ENCODE measurements around the gene B3GNT2. TPM values are rescaled to one million over a fixed set of nuclear protein-coding genes. Genes with fewer than 3 reads are reported as not detected.
A peak's percentile ranks its signal among the peaks of the same experiment; 100 is the strongest.
"Not testable (repeated sequence)": the region's sequence is repeated elsewhere in the genome, so short reads cannot be mapped to it uniquely, and the experiment has no call there.

Gene B3GNT2
- total RNA-seq, 1 donor from 2014 or later: 12.2 TPM

DNA sequence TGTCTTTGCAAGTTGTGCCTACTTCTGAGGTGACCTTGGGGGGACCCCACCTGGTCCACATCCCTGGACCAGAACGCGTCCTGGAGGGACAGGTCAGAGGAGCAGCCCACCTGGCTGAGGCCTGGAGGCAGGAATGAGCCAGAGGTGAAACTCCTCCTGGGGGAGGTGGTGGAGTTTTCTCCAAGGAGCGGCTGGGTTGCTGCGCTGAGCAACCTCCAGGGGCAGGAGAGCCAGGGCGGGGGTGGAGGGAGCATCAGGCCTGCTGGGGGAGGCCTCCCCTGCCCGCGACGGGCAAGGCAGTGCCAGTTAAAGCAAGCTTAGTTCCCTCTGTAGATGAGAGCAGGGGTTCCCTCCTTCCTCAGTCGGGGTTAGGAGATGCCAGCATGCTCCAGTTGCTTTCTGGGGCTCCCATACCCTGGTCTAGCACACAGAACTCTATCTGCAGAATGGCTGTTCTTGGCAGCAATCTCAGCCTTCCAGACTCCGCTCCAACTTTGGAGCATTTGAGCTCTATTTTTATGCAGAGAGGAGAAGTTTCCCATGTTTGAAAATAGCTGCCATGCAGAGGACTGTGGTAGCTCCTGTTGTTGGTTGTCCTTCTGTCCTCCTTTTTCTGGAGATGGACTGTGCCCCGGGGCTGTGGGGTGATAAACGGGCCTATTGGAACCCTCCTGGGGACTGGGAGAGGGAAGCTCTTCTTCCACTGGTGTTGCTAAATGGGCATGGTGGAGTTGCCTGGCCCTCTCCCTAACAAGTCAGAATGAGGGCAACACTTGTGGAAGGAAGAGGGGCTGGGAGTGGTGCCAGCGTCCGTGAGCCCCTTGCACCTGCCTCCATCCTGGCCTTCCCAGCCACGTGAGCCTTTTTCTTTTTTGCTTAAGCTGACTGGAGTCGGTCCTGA is 39.1 kb downstream of the B3GNT2 start:
- DNase-seq (ENCODE audit: low read depth): no peak

- DNase-seq (ENCODE audit: low read depth): no peak
Observed at GRCh38 chr2:62236499-62236898, 40.6 kb downstream of the B3GNT2 start.

GRCh38 chr2:62238236-62238635 is 42.3 kb downstream of the B3GNT2 start:
- DNase-seq (ENCODE audit: low read depth): no peak

DNA sequence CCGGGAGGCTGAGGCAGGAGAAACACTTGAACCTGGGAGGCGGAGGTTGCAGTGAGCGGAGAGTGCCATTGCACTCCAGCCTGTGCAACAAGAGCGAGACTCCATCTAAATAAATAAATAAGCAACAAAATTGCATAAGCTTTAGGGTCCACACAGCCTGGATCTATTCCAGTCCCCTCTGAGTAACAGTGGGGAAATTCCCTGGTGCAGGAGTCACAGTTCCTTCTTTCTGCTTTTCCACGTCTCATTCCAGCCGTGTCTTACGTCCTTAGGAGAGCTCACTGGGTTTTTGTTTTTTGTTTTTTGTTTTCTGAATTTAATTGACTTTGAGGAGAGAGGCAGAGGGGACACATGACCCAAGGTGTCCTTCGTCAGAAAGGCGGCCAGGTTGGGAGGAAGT is 44.6 kb downstream of the B3GNT2 start:
- DNase-seq (ENCODE audit: low read depth): no peak

DNA sequence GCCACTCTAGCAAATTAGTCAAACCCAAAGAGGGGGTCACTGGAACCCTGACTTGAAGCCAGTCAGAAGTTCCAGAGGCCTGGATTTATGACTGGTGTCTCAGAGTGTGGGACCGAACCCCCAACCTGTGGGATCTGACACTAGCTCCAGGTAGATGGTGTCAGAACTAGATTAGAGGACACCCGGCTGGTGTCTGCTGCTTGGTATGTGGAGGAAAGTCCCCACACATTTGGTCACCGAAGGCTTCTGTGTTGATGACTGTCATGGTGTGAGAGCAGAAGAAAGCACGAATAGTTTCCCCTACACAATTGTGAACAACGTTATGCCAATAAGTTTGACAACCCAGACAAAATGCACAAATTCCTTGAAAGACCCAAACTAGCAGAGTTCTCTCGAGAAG is 48.1 kb downstream of the B3GNT2 start:
- no peak for DNase-seq (ENCODE audit: low read depth)

DNA sequence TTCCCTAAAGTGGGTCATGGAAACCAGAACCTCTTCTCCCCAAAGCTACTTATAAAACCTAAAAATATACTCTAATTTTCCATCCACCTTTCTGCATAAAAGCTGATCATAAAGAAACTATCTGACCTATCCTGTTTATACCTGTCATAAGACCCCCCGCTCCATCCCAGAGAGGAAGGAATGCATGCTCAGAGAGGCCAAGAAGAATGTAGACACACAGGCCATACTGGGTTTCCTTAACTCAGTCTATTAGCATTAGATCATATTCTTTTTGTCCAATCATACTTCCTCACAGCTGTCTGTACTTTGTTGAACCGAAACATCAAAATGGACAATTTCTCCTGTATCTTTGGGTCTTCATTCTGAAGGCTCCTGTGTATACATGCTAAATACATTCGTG is 52.3 kb downstream of the B3GNT2 start:
- no peak for DNase-seq (ENCODE audit: low read depth)

GRCh38 chr2:62250239-62250638 is 54.3 kb downstream of the B3GNT2 start:
- DNase-seq (ENCODE audit: low read depth): no peak

DNA sequence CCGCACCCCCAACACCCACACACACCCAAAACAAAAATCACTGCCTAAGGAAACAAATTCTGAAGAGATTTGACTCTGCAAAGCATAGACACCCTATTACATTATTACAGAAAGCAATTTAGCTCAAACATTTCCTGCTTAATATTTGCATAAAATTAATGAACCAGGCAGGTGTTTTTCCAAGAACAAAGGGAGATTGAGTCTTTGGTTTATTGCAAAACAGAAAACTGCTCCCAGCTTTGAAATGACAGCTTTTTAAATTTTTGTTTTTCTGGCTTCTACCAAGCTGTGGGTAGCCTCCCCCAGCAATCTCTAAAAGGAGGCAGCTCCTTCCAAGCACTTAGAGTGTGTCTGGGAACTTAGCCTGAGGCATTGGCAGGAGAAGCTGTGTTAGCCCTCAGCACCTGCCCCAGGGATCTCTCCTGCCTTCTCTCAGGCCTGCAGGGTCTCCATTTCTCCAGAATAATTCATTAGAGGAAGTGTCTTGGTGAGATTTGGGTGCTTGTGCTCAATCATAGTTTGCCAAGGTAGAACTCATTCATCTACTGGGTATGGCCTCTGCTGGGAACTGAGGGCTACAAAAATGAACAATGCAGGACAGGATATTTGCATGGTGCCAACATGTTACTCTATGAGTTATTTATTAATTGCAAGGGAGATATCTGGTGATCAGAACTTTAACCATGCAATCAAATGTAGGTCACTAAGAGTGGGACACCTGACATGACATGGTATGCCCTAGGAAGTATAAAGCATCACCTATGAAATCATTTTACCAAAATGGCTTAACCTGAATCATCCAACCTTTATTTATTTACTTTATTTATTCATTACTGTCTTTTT is 58.7 kb downstream of the B3GNT2 start:
- no peak for DNase-seq (ENCODE audit: low read depth)

DNA sequence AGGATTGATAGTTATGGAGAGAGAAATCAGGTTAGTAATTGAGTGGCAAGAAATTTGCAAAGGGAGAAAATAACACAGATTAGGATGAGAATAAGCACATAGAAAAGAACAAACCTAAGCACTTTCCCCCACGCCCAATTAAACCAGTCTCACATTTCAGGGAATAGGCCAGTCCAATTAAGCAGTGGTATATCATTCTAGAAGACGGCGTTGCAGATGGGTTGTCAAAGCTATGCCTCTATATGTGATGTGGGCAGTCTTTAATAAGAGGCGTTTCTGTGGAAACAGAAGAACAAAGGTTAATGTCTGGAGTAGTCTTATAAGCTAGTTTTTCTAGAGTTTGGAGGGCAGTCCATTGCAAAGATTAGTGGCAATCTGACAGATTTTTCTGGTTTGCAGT is 61.6 kb downstream of the B3GNT2 start:
- DNase-seq (ENCODE audit: low read depth): no peak

GRCh38 chr2:62263076-62263715 is 67.3 kb downstream of the B3GNT2 start:
- no peak for DNase-seq (ENCODE audit: low read depth)

DNA sequence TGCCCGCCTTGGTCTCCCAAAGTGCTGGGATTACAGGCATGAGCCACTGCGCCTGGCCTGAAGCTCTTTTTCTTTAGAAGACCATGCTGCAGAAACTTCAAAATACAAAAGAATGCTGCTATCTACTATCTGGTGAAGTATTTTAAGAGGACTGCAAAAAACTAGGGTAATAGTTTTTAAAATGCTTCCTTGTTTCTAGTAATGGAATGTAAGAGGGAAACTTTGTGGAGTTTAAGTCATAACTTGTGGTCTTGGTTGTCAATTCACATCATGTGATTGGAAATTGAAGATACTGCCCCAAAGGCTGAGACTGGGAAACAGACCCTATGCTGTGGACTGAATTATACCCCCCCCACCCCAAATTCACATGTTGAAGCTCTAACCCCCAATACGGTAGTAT is 68.3 kb downstream of the B3GNT2 start:
- no peak for DNase-seq (ENCODE audit: low read depth)

DNA sequence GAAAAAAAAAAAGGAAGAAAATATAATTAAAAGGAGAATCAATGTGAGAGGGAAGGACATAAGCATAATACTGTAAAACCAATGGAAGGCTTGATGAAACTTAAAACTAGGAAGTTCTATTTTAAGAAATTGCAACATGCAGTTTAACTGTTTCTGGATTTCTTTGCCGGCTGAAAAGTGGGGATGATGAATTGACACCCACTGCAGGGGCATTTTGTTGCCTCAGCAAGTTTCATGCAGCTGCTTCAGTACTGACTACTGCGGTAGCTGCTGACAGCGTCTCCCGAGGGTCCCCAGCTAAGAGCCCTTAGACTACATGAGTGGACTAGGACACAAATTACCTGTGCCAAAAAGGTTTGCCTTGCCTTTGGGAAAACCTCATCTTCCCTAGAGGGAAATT is 69.2 kb downstream of the B3GNT2 start:
- peak; percentile 45 for DNase-seq (ENCODE audit: low read depth)

GRCh38 chr2:62266433-62267038 is 70.6 kb downstream of the B3GNT2 start:
- DNase-seq (ENCODE audit: low read depth): peak; percentile 90

DNA sequence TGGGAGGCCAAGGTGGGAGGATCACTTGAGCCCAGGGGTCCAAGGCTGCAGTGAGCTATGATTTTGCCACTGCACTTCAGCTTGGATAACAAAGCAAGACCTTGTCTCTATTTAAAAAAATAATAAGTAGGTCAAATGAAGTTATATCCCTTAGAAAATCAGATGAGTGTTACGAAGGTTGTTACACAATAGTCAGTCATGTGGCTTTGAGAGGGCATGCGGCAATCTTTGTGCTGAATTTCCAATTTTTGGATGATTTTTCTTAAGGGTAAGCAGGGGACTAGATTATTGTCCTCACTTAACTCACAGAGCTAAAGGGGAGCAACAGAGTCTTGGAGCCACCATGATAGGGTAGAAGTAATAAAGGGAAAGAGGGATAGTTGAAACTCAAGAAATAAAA is 71.8 kb downstream of the B3GNT2 start:
- no peak for DNase-seq (ENCODE audit: low read depth)

DNA sequence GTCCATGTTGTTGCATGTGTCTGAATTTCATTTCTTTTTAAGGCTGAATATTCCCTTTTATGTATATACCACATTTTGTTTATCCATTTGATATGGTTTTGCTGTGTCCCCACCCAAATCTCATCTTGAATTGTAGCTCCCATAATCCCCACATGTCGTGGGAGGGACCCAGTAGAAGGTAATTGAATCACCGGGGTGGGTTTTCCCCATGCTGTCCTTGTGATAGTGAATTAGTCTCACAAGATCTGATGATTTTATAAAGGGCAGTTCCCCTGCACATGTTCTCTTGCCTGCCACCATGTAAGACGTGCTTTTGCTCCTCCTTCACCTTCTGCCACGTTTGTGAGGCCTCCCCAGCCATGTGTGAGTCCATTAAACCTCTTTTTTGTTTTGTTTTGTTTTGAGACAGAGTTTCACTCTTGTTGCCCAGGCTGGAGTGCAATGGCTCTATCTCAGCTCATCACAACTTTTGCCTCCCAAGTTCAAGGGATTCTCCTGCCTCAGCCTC is 72.8 kb downstream of the B3GNT2 start:
- DNase-seq (ENCODE audit: low read depth): not testable (repeated sequence)

DNA sequence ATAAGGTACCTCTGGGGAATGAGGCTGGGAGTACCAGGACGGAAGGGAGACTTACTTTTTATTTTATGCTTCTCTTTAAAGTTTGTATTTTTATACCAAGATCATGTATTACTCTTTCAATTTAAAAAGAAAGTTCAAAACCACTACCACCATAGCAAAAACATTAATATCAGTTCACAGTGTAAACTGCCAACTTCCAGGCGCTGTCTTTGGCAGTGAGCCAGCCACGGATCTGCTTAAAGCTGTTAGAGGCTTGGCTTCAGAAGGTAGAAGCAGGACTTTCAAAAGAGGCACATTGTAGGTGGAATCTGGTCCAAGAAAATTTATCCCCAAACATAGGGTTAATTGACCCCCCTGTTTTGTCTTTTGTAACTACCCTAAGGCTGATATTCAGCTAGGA is 74.8 kb downstream of the B3GNT2 start:
- peak; percentile 62 for DNase-seq (ENCODE audit: low read depth)

Small RNA genes within 50 kb of the gene (microRNA-seq; reads per million reads assigned to microRNA genes)
- not detected for gene MIR5192

Measured in myocyte (in vitro differentiated cells).